MG63 (cell line): Measurements from ENCODE around the gene TRABD2A. TPM values are rescaled to one million over a fixed set of nuclear protein-coding genes. Genes with fewer than 3 reads are reported as not detected.

Experiments used
- DNase-seq: peaks from one replicate; pipeline ENCODE4 v3.0.0-alpha.2; 2020
- H3K27me3 ChIP-seq: fragments of 250-450 bp; sonication (Bioruptor Pico); 2 replicates; pipeline ENCODE4 v1.5.1; 2020; ENCODE audit warnings: mild to moderate bottlenecking, moderate library complexity
- H3K36me3 ChIP-seq: fragments of 250-450 bp; sonication (Bioruptor Pico); 2 replicates; pipeline ENCODE4 v1.5.1; 2020; ENCODE audit warnings: mild to moderate bottlenecking, moderate library complexity
- H3K4me3 ChIP-seq: fragments of 250-450 bp; sonication (Bioruptor Pico); 2 replicates; pipeline ENCODE4 v1.5.1; 2020; ENCODE audit warnings: mild to moderate bottlenecking, moderate library complexity
- H3K9me3 ChIP-seq: fragments of 250-450 bp; sonication (Bioruptor Pico); 2 replicates; pipeline ENCODE4 v1.5.1; 2020; ENCODE audit warnings: mild to moderate bottlenecking, moderate library complexity
- total RNA-seq: library from RNA; depleted of rRNA; stranded (reverse); fragments of >200 nt; shearing (Covaris generic); gene quantifications from 2 replicates; pipeline ENCODE4 v1.2.3, GENCODE V29; 2014; ENCODE audit warnings: low replicate concordance

Gene TRABD2A
- total RNA-seq, 1 experiment from 2014 or later = 14.5 TPM

DNA sequence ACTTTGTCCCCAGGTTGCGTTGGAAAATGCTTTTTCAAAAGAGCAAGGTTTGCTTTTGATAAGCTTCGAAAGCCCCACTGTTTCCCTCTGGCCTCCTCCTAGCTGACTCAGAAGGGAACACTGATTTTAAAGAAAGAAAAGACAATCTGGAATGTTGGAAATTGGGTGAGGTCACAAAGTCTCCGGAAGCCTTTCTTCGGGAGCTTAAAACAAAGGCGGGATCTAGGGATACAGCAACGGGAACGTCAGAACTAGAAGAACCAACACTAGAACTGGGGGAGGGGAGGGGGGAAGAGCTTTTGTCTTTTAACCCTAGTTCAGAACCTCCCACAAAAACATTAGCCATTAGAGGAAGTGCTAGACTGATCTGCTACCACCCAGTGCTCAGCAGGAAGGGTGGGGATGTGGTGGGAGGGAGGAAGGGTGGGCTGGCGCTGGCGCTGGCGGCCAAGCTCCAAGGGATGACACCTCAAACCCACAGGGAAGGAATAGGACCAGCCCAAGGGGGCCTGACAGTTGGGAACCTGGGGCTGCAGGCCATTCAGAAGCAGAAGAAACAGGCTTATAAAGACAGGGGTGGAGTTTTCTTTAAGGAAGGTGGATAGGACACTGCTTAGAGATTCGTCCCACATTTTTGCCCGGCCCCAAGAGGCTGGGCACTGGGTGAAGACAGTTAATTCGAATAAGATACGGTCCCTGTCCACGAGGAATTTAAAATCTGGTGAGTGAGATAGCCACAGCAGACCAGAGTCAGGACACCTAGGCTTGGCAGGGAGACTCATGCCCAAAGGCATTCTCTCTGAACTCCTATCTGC, 26.2 kb upstream of the TRABD2A start:
- DNase-seq = peak; percentile 82
- Histone ChIP-seq H3K4me3 (peak overlapping the region; percentile 98), H3K27me3 (no peaks in the 10 kb centered on the region)

DNA sequence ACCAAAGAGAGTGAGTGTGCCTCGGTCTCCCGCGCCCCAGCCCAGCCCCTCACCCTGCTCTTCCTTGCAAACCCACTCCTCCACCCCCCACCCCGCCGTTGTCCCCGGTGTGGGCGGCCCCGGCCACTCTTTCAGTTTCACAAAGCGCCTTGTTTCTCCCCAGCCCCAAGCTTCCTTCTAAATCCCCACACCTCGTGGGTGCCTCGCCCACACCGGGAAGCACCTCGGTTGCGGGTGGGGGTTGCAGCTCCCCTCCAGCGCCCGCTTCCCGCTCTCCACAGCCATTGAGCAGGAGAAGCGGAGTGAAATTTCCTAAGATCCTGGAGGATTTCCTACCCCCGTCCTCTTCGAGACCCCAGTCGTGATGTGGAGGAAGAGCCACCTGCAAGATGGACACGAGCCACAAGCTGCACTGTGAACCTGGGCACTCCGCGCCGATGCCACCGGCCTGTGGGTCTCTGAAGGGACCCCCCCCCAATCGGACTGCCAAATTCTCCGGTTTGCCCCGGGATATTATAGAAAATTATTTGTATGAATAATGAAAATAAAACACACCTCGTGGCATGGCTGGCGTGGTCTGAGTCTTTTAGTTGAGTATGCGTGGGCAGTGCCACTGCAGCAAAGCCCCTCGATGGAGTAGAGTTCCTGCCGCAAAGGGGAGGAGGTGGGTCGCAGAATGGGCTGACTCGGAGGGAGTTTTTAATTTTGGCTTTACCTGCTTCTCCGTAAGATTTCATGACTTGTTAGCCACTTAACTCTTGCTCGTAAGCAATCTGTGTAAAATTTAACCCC, 25.4 kb upstream of the TRABD2A start:
- 0 out of 2 replicates have a peak, but pooled peaks cover 2% of the 10 kb centered on the region for H3K9me3 ChIP-seq
- peaks cover 32% of the 10 kb centered on the region for H3K36me3 ChIP-seq
- H3K4me3 ChIP-seq = peak overlapping the region; percentile 98
- peak; percentile 50 for DNase-seq
- H3K27me3 ChIP-seq = no peaks in the 10 kb centered on the region

More for the DNA sequence above, 26.2 kb upstream of the TRABD2A start:
- Histone ChIP-seq H3K36me3 (peaks cover 32% of the 10 kb centered on the region), H3K9me3 (0 out of 2 replicates have a peak, but pooled peaks cover 2% of the 10 kb centered on the region)

DNA sequence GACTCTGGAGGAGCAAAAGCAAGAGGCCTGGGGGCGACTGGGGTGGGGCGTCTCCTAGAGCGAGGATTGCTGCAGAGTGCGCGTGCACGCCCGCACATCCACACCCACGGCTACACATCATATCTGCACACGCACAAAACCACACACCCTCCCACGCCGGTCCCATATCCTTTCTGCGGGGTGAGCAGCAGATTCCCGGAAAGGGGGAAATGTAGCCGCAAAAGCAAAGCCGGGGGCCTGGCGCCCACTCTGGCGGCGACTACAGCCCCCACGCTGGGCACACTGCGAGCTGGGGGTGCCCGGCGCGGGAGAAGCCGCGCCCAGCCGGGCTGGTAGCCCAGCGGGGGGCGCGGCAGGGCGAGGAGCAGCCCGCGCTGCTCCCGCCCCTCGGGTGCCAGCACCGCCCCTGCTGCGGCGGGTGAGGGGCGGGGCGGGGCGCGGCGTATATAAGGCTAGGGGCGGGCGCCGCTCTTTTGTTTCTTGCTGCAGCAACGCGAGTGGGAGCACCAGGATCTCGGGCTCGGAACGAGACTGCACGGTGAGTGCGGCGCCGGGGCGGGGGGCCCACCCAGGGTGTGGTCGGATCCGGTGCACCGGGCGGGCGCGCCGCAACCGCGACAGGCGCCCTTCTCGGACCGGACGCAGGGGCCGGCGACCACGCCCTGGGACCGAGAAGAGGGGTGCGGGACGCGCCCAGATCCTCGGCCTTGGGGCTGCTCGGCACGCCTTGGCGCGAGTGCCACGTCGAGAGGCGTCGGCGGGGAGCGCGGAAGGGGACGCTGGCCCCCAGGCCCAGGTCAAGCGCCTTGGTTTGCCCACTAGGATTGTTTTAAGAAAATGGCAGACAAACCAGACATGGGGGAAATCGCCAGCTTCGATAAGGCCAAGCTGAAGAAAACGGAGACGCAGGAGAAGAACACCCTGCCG, 24.6 kb upstream of the TRABD2A start, which contains the start of gene TMSB10:
Gene TMSB10, plus strand, starts transcription at position 476 of the 927 bp plus-strand sequence.
- Histone ChIP-seq H3K4me3 (peak within 1 kb of the TSS; percentile 98), H3K9me3 (no peaks in the 10 kb centered on the region), H3K27me3 (no peaks in the 10 kb centered on the region), H3K36me3 (peaks cover 32% of the 10 kb centered on the region)
- peak; percentile 88 for DNase-seq

DNA sequence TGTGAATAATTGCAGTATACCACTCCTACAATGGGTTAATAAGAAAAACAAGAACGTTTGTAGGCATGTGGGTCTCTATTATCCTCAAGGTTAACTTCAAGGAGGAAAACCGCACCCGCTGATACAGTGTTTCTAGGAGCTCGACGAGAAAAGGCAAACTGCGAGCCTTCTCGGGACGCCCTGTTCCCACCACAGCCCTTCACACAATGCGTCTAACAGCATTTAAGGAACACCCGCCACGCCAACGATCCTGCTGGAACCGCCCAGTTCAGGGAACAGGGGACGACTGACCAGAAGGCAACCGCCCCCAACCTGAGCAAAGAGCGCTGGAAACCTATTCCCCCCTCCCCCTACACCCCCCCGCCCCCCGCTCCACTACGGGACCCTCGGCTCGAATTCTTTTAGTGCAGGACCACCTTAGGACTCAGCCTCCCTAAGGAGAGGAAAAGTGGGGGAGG, 23.9 kb upstream of the TRABD2A start:
- Histone ChIP-seq H3K9me3 (no peaks in the 10 kb centered on the region), H3K27me3 (no peaks in the 10 kb centered on the region), H3K4me3 (peak overlapping the region; percentile 98), H3K36me3 (peaks cover 32% of the 10 kb centered on the region)
- peak; percentile 84 for DNase-seq

DNA sequence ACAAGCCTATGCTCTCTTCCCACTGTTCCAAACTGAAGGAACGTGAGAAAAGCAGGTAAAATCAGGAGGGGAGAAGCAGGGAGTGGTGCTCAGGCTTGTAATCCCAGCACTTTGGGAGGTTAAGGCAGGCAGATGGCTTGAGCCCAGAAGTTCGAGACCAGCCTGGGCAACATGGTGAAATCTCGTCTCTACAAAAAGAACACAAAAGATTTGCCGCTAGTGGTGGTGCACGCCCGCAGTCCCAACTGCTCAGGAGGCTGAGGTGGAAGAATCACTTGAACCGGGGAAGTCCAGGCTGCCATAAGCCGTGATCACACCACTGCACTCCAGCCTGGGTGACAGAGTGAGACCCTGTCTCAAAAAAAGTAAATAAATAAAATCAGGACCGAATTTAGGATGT, 23.3 kb upstream of the TRABD2A start:
- Histone ChIP-seq H3K9me3 (no peaks in the 10 kb centered on the region), H3K27me3 (no peaks in the 10 kb centered on the region), H3K36me3 (peaks cover 32% of the 10 kb centered on the region), H3K4me3 (no peak overlapping the region)
- no peak for DNase-seq

DNA sequence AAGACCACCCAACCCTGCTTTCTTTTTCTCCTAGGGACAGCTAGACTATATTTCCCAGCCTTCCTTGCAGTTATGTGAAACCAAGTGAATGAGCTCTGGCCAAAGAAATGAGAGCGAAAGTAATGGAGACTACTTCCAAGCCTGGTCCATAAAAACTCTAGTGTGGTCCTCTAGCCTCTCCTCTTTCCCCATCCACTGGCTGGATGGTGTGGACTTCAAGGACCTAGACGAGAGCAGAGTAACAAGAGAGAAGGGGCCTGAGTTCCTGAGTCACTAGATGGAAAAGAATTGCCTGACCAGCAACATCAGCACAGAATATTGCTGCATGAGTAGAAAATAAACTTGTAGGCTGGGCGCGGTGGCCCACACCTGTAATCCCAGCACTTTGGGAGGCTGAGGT, 21.6 kb upstream of the TRABD2A start:
- Histone ChIP-seq H3K27me3 (no peaks in the 10 kb centered on the region), H3K9me3 (no peaks in the 10 kb centered on the region), H3K4me3 (no peak overlapping the region), H3K36me3 (peaks cover 20% of the 10 kb centered on the region)
- no peak for DNase-seq

DNA sequence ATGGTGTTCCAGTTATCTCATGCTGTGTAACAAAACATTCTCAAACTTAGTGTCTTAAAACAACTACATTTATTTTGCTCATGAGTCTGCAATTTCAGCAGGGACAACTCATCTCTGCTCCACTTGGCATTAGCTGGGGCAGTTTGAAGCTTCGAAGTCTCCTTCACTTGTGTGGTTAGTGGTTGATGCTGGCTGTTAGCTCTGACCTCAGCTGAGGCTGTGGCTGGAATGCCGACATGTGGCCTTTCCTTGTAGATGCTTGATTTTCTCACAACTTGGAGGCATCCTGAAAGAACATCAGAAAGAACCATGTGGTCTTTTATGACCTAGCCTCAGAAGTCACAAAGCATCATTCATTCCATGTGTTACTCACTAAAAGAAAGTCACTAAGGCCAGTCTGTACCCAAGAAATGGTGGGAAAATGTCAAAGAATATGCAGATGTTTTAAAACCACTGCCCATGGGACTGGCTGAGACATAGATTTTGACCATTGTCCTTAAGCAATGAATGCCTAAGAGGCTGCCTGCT, 20.8 kb upstream of the TRABD2A start:
- Histone ChIP-seq H3K4me3 (no peak overlapping the region), H3K27me3 (no peaks in the 10 kb centered on the region), H3K9me3 (no peaks in the 10 kb centered on the region)

DNA sequence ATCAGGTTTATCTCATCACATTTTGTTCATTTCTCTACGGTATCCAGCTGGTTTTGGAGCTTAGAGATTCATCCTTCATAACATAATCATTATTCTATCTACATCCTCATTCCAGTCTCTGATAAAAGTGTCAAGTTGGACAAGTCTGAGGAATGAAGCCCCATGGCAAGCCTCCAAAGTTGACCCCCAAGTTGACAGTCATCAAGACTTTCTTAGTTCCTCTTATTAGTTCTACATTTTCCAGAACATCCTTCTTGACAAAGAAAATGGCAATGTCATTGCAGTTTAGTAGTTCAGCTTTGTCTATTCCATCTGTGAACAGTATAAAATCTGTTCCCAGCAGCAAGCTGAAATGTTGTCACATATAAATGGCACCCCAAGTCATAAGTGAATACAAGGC, 20.1 kb upstream of the TRABD2A start:
- no peak overlapping the region for H3K4me3 ChIP-seq
- no peaks in the 10 kb centered on the region for H3K27me3 ChIP-seq
- H3K36me3 ChIP-seq = peaks cover 5% of the 10 kb centered on the region
- no peak for DNase-seq
- no peaks in the 10 kb centered on the region for H3K9me3 ChIP-seq

More for the DNA sequence above, 20.8 kb upstream of the TRABD2A start:
- DNase-seq = no peak
- peaks cover 11% of the 10 kb centered on the region for H3K36me3 ChIP-seq

DNA sequence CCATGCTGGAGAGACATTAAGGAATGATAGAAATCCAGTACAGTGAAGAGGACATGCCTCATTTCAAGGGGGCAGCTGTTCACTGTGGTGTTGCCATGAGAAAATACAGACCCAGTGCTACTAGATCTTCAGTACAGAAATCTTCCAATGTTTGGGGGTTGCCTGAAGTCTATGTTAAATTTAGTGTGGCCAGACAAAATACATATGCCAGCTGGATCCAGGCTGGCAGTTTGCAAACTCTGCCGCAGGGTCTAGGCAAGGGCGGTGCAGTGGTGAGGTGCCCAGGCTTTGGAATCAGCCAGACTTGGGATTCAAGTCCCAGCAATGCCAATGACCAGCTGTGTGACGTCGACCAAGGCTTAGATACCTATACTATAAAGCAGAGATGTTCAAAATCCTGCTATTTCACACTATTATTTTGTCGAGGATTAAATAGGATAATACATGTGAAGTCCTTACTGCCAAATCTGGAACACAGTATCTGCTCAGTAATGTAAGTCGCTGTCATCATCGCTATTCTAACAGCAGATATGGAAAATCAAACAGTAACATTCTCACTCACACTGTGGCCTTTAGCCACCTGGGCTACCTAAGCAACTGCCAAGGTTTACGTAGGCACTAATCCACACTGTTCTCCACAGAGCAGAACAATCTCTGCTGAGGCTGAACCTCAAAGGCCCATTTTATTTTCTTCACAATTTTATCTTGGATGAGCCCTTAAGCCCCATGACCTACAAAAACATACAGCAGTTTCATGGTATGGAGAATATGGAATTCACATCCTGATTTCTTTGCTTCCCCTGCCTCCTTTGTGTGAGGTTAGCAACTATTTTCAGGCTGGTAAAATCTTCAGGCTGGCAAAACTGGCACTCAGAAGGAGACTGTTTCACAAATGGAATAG, 18.7 kb upstream of the TRABD2A start:
- DNase-seq = peak; percentile 44
- H3K4me3 ChIP-seq = no peak overlapping the region
- no peaks in the 10 kb centered on the region for H3K9me3 ChIP-seq
- H3K27me3 ChIP-seq = no peaks in the 10 kb centered on the region
- no peaks in the 10 kb centered on the region for H3K36me3 ChIP-seq

DNA sequence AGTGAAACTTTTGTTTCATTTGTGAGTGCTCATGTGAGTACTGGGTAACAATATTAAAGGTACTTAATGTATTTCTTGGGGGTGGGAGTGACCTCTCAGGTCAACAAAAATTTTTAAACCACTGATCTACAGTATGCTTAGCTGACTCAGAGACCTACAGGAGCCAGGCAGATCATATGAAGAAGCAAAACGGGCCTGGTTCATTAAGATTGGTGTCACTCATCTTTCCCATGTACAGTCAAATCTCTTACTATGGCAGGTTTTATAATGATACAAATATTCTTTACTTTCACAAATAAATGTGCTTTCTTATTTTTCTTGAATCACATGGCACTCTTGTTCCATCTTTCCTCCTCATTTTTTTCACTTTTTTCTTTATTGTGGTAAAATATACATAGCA, 16.9 kb upstream of the TRABD2A start:
- H3K27me3 ChIP-seq = no peaks in the 10 kb centered on the region
- H3K9me3 ChIP-seq = no peaks in the 10 kb centered on the region
- DNase-seq = peak; percentile 31
- H3K36me3 ChIP-seq = no peaks in the 10 kb centered on the region
- H3K4me3 ChIP-seq = peak overlapping the region; percentile 10

DNA sequence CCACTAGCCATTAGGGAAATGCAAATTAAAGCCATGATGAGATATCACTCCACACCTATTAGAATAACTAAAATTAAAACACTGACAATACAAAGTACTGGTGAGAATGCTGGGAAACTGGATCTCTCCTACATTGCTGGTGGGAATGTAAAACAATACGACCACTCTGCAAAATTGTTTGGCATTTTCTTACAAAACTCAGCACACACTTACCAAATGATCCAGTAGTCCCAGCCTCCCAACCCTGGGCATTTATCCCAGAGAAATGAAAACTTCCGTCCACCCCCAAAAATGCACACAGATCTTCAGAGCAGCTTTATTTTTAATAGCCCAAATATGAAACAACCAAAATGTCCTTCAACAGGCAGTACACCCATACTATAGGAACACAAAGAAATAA, 15.7 kb upstream of the TRABD2A start:
- Histone ChIP-seq H3K9me3 (no peaks in the 10 kb centered on the region), H3K36me3 (no peaks in the 10 kb centered on the region), H3K27me3 (no peaks in the 10 kb centered on the region), H3K4me3 (no peak overlapping the region)
- no peak for DNase-seq

DNA sequence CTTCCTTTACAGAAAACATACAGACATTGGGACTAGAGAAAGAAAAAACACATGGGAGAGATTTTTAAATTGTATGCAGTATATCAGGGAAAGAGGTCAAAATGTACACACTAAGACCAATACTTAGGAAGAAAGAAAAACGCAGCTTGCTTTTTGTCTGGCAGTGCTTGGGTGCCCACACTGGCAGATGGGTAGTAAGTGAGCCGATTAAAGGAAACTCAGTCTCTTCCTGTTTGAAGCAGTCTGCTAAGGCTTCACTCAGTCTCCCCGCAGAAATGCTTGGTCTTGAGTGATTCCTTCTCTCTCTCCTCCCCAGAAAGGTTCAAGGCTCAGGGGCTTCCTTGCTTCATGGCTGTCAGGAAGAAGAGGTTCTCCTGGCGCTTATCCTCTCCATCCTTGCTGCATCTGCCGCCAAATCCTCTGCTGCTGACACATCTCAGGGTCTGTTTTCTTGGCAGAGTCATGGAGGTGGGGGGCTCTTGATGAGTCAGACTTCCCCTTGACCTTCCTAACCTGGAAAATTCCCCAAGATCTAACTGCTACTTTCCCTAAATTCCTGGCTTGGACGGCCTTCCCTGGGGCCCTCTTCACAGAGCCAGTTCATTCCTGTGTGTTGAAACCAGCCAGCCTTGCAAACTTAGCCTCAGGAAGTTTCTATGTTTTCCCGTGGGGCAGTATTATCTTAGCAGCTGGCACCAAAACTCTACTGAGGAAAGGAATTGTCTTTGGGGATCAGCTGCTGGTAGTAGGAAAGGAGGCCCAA, 14.1 kb upstream of the TRABD2A start:
- H3K4me3 ChIP-seq = no peak overlapping the region
- no peaks in the 10 kb centered on the region for H3K9me3 ChIP-seq
- DNase-seq = peak; percentile 70
- no peaks in the 10 kb centered on the region for H3K27me3 ChIP-seq
- no peaks in the 10 kb centered on the region for H3K36me3 ChIP-seq

DNA sequence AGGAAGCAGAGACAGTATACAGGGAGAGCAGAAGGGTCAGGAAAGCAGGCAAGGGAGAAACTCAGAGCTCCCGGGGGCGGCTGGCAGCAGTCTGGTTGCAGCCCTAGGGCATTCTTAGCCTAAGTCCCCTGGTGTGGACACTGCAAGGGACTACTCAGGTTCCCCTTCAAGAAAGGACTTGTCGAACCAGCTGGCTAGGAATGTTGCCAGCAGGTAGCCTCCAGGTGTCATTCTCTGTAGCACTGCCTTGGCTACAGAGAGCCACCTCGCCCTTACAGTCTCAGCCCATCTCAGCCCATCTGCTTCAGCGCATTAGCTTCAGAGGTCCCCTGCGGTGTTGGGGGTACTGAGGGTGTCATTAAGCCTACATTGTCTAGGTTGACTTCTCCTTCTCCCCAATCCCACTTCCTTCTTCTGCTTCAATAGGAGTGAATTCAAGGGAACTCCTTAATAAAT, 13.3 kb upstream of the TRABD2A start:
- H3K36me3 ChIP-seq = no peaks in the 10 kb centered on the region
- H3K27me3 ChIP-seq = no peaks in the 10 kb centered on the region
- DNase-seq = no peak
- no peaks in the 10 kb centered on the region for H3K9me3 ChIP-seq
- H3K4me3 ChIP-seq = no peak overlapping the region

DNA sequence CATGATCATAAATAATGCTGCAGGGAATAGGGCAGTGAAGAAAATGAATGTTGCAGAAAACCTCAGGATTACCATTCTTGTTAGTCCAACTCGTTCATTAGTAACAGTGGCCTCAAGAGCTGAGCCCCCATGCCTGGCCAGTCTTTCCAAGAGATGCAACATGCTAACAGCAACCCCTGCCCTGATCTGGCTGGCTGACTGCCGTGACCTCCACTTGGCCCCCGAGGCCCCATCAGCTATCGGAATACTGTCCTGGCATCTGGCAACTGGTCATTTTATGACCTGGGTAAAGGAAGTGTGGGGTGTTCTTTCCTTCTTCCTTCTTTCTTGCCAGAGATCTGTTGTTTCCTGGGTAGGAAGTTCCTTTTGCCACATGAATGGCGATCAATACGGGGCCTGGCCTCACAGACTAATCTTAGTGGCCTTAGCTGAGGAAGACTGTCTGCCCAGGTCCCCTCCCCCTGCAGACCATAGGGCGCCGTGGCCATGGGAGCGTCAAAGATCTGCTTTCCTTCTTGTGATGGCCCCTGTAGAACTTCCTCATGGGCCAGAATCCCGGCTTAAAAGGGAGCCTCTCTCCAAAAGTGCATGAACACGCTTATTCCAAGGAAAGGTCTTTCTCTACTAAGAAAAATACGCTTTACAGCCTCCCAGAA, 10.6 kb upstream of the TRABD2A start:
- DNase-seq = no peak
- no peaks in the 10 kb centered on the region for H3K27me3 ChIP-seq
- H3K36me3 ChIP-seq = no peaks in the 10 kb centered on the region
- H3K9me3 ChIP-seq = no peaks in the 10 kb centered on the region
- H3K4me3 ChIP-seq = no peak overlapping the region
